ENCODE results near the gene TENT5A.

- TF ChIP-seq CTCF (IDR thresholded peaks at IDR 0.05; ENCODE audit: low read depth, low read length) (no peak), EZH2phosphoT487 (IDR thresholded peaks at IDR 0.05; ENCODE audit: low read depth) (no peak)
Measured at GRCh38 chr6:81764531-81764930, 12.1 kb upstream of the TENT5A start.

Measured in OCI-LY3 (cell line).